HepG2 (cell line): Measurements from ENCODE around the gene KIAA2012. TPM values are rescaled to one million over a fixed set of nuclear protein-coding genes. Genes with fewer than 3 reads are reported as not detected.

ENCODE experiments used
- EHMT2 ChIP-seq: fragments of 200-600 bp; sonication (generic); IDR thresholded peaks from 2 replicates; pipeline ENCODE4 v1.7.0; 2017; ENCODE audit warnings: antibody characterized with exemption, low read depth, low read length, borderline replicate concordance
- FLYWCH1 ChIP-seq: sonication (generic); formaldehyde crosslinking; IDR thresholded peaks from 2 replicates; pipeline ENCODE4 v1.8.1; 2023; ENCODE audit warnings: mild to moderate bottlenecking, missing genetic modification reagents
- IRF9 ChIP-seq: sonication (generic); formaldehyde crosslinking; IDR thresholded peaks from 2 replicates; pipeline ENCODE4 v1.8.0; 2022; ENCODE audit warnings: missing genetic modification reagents, mild to moderate bottlenecking, borderline replicate concordance
- MED13 ChIP-seq: sonication (generic); formaldehyde crosslinking; IDR thresholded peaks from 2 replicates; pipeline ENCODE4 v1.5.0; 2020; ENCODE audit warnings: missing genetic modification reagents
- SRSF9 ChIP-seq: fragments of 200-400 bp; formaldehyde crosslinking; IDR thresholded peaks from 2 replicates; pipeline ENCODE4 v1.6.1; 2018; ENCODE audit warnings: borderline replicate concordance, mild to moderate bottlenecking, low read depth, low read length; ENCODE audit not compliant: insufficient read depth, poor library complexity, severe bottlenecking
- SSRP1 ChIP-seq: IDR thresholded peaks from 2 replicates; pipeline ENCODE4 v1.6.1; 2016; ENCODE audit warnings: control low read depth
- ZFAT ChIP-seq: sonication (generic); formaldehyde crosslinking; conservative IDR thresholded peaks from 2 replicates; pipeline ENCODE4 v1.8.1; 2023; ENCODE audit warnings: missing genetic modification reagents, inconsistent platforms
- ZFP82 ChIP-seq: sonication (generic); formaldehyde crosslinking; IDR thresholded peaks from 2 replicates; pipeline ENCODE4 v1.5.1; 2020; ENCODE audit warnings: mild to moderate bottlenecking, missing genetic modification reagents, borderline replicate concordance
- polyA plus RNA-seq, 8 experiments: library from polyadenylated mRNA; depleted of rRNA in 3 of 8; stranded (reverse) in 7 of 8; unstranded in 1 of 8; fragments of >200 nt; fragmentation: Illumina TruSeq in 4 of 8; extraction: Trizol in 4 of 8; gene quantifications; 2 replicates each; pipeline versions ENCODE4 v1.2.1 to v1.2.3, GENCODE V29; 2011 to 2016; ENCODE audit warnings: low read depth in 4 of 8, missing spikeins in 1 of 8, mixed read lengths in 1 of 8; ENCODE audit not compliant: insufficient read depth in 1 of 8
- total RNA-seq, 5 experiments: library from RNA; depleted of rRNA; stranded (reverse); fragments of >200 nt; fragmentation: Illumina TruSeq; extraction: Trizol; gene quantifications; 2 replicates each; pipeline ENCODE4 v1.2.3, GENCODE V29; 2016; ENCODE audit warnings: low read depth in 1 of 5
- TF ChIP-seq, protein P1 (sequence below), 2 experiments: sonication (generic) in 1 of 2; formaldehyde crosslinking in 1 of 2; IDR thresholded peaks; 2 replicates each; pipeline versions ENCODE4 v1.5.1 to v1.6.1; 2011 to 2020; ENCODE audit warnings: borderline replicate concordance in 1 of 2, low read depth in 1 of 2, low read length in 1 of 2, mild to moderate bottlenecking in 1 of 2, missing genetic modification reagents in 1 of 2, moderate library complexity in 1 of 2
- TF ChIP-seq, protein P2 (sequence below): sonication (generic); formaldehyde crosslinking; conservative IDR thresholded peaks from 2 replicates; pipeline ENCODE4 v1.4.0; 2020; ENCODE audit warnings: missing genetic modification reagents
- TF ChIP-seq, protein P3 (sequence below): sonication (generic); formaldehyde crosslinking; IDR thresholded peaks from 2 replicates; pipeline ENCODE4 v1.4.0; 2020; ENCODE audit warnings: missing genetic modification reagents, borderline replicate concordance
- TF ChIP-seq, protein P4 (sequence below): sonication (generic); formaldehyde crosslinking; IDR thresholded peaks from 2 replicates; pipeline ENCODE4 v1.4.0; 2020; ENCODE audit warnings: missing genetic modification reagents, mild to moderate bottlenecking, borderline replicate concordance

The KIAA2012 gene
- total and polyA plus RNA-seq, 2 of the 13 experiments (the other 11 are each of a cell fraction or from before 2014, with no cell fraction given): not detected

DNA sequence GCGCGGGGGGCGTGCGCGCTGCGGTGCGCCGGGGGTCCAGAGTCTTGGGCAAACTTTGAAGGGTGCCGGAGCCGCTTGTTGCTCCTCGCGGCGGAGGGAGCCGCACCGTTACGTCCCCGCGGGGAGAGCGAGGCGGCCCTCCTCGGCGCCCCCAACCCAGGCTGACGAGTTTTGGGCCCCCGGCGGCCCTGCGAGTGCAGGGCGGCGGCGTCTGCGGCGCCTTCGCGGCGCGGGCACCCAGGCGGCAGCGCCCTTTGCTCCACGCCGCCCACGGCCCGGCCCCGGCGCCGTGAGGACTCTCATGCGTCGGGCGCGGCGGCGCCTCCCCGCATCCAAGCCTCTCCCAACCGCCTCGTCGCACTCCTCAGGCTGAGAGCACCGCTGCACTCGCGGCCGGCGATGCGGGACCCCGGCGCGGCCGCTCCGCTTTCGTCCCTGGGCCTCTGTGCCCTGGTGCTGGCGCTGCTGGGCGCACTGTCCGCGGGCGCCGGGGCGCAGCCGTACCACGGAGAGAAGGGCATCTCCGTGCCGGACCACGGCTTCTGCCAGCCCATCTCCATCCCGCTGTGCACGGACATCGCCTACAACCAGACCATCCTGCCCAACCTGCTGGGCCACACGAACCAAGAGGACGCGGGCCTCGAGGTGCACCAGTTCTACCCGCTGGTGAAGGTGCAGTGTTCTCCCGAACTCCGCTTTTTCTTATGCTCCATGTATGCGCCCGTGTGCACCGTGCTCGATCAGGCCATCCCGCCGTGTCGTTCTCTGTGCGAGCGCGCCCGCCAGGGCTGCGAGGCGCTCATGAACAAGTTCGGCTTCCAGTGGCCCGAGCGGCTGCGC, 38.6 kb upstream of the KIAA2012 start (continued):
- TF ChIP-seq, protein P1, sequence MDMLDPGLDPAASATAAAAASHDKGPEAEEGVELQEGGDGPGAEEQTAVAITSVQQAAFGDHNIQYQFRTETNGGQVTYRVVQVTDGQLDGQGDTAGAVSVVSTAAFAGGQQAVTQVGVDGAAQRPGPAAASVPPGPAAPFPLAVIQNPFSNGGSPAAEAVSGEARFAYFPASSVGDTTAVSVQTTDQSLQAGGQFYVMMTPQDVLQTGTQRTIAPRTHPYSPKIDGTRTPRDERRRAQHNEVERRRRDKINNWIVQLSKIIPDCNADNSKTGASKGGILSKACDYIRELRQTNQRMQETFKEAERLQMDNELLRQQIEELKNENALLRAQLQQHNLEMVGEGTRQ (IDR thresholded peaks at IDR 0.05; ENCODE audit: low read depth, low read length): no peak
- TF ChIP-seq, protein P1 (CRISPR knock-in tag; IDR thresholded peaks at IDR 0.05; ENCODE audit: borderline replicate concordance): no peak
- TF ChIP-seq MED13 (CRISPR knock-in tag) (no peak), EHMT2 (no peak), ZFAT (CRISPR knock-in tag) (no peak), SSRP1 (no peak), ZFP82 (no peak), IRF9 (CRISPR knock-in tag) (no peak), FLYWCH1 (no peak), SRSF9 (no peak)
- TF ChIP-seq, protein P2, sequence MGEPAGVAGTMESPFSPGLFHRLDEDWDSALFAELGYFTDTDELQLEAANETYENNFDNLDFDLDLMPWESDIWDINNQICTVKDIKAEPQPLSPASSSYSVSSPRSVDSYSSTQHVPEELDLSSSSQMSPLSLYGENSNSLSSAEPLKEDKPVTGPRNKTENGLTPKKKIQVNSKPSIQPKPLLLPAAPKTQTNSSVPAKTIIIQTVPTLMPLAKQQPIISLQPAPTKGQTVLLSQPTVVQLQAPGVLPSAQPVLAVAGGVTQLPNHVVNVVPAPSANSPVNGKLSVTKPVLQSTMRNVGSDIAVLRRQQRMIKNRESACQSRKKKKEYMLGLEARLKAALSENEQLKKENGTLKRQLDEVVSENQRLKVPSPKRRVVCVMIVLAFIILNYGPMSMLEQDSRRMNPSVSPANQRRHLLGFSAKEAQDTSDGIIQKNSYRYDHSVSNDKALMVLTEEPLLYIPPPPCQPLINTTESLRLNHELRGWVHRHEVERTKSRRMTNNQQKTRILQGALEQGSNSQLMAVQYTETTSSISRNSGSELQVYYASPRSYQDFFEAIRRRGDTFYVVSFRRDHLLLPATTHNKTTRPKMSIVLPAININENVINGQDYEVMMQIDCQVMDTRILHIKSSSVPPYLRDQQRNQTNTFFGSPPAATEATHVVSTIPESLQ (CRISPR knock-in tag): no peak
- TF ChIP-seq, protein P3, sequence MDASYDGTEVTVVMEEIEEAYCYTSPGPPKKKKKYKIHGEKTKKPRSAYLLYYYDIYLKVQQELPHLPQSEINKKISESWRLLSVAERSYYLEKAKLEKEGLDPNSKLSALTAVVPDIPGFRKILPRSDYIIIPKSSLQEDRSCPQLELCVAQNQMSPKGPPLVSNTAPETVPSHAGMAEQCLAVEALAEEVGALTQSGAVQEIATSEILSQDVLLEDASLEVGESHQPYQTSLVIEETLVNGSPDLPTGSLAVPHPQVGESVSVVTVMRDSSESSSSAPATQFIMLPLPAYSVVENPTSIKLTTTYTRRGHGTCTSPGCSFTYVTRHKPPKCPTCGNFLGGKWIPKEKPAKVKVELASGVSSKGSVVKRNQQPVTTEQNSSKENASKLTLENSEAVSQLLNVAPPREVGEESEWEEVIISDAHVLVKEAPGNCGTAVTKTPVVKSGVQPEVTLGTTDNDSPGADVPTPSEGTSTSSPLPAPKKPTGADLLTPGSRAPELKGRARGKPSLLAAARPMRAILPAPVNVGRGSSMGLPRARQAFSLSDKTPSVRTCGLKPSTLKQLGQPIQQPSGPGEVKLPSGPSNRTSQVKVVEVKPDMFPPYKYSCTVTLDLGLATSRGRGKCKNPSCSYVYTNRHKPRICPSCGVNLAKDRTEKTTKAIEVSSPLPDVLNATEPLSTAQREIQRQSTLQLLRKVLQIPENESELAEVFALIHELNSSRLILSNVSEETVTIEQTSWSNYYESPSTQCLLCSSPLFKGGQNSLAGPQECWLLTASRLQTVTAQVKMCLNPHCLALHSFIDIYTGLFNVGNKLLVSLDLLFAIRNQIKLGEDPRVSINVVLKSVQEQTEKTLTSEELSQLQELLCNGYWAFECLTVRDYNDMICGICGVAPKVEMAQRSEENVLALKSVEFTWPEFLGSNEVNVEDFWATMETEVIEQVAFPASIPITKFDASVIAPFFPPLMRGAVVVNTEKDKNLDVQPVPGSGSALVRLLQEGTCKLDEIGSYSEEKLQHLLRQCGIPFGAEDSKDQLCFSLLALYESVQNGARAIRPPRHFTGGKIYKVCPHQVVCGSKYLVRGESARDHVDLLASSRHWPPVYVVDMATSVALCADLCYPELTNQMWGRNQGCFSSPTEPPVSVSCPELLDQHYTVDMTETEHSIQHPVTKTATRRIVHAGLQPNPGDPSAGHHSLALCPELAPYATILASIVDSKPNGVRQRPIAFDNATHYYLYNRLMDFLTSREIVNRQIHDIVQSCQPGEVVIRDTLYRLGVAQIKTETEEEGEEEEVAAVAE (CRISPR knock-in tag): no peak
- TF ChIP-seq, protein P4, sequence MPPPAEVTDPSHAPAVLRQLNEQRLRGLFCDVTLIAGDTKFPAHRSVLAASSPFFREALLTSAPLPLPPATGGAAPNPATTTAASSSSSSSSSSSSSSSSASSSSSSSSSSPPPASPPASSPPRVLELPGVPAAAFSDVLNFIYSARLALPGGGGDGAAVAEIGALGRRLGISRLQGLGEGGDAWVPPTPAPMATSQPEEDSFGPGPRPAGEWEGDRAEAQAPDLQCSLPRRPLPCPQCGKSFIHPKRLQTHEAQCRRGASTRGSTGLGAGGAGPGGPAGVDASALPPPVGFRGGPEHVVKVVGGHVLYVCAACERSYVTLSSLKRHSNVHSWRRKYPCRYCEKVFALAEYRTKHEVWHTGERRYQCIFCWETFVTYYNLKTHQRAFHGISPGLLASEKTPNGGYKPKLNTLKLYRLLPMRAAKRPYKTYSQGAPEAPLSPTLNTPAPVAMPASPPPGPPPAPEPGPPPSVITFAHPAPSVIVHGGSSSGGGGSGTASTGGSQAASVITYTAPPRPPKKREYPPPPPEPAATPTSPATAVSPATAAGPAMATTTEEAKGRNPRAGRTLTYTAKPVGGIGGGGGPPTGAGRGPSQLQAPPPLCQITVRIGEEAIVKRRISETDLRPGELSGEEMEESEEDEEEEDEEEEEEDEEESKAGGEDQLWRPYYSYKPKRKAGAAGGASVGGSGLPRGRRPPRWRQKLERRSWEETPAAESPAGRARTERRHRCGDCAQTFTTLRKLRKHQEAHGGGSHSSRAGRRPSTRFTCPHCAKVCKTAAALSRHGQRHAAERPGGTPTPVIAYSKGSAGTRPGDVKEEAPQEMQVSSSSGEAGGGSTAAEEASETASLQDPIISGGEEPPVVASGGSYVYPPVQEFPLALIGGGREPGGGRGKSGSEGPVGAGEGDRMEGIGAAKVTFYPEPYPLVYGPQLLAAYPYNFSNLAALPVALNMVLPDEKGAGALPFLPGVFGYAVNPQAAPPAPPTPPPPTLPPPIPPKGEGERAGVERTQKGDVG (CRISPR knock-in tag): no peak
